Loucy (cell line): ENCODE data around the gene RELT.

Experiments
- CTCF ChIP-seq: fragments of 200-600 bp; sonication (generic); conservative IDR thresholded peaks from 2 replicates; pipeline ENCODE4 v1.5.1; 2014; ENCODE audit warnings: mild to moderate bottlenecking, antibody characterized with exemption, low read length
- EZH2phosphoT487 ChIP-seq: fragments of 200-600 bp; IDR thresholded peaks from 2 replicates; pipeline ENCODE4 v1.6.1; 2018; ENCODE audit warnings: antibody characterized with exemption, mild to moderate bottlenecking, moderate library complexity, borderline replicate concordance

GRCh38 chr11:73389134-73389525 is 12.9 kb downstream of the RELT start:
- TF ChIP-seq CTCF (no peak), EZH2phosphoT487 (no peak)
